BLaER1 (cell line): ENCODE measurements around the gene APOBEC3B.
A peak's percentile ranks its signal among the peaks of the same experiment; 100 is the strongest.

Source experiments
- H3K27ac ChIP-seq: shearing (Covaris generic); formaldehyde crosslinking; 2 replicates; pipeline ENCODE4 v1.8.1; 2022
- H3K27me3 ChIP-seq: shearing (Covaris generic); formaldehyde crosslinking; 2 replicates; pipeline ENCODE4 v1.8.1; 2022
- H3K36me3 ChIP-seq: shearing (Covaris generic); formaldehyde crosslinking; 2 replicates; pipeline ENCODE4 v1.8.1; 2022
- H3K4me1 ChIP-seq: shearing (Covaris generic); formaldehyde crosslinking; 2 replicates; pipeline ENCODE4 v1.8.1; 2022
- H3K4me2 ChIP-seq: shearing (Covaris generic); formaldehyde crosslinking; 2 replicates; pipeline ENCODE4 v1.8.1; 2022
- H3K4me3 ChIP-seq: shearing (Covaris generic); formaldehyde crosslinking; 2 replicates; pipeline ENCODE4 v1.8.1; 2022
- H3K9ac ChIP-seq: shearing (Covaris generic); formaldehyde crosslinking; 2 replicates; pipeline ENCODE4 v1.8.1; 2022
- H3K9me3 ChIP-seq: shearing (Covaris generic); formaldehyde crosslinking; 2 replicates; pipeline ENCODE4 v1.8.1; 2022
- H4K20me1 ChIP-seq: shearing (Covaris generic); formaldehyde crosslinking; 2 replicates; pipeline ENCODE4 v1.8.1; 2022
- Cebpa-rat ChIP-seq: shearing (Covaris generic); IDR thresholded peaks from 2 replicates; pipeline ENCODE4 v1.8.1; 2022

The APOBEC3B gene

DNA sequence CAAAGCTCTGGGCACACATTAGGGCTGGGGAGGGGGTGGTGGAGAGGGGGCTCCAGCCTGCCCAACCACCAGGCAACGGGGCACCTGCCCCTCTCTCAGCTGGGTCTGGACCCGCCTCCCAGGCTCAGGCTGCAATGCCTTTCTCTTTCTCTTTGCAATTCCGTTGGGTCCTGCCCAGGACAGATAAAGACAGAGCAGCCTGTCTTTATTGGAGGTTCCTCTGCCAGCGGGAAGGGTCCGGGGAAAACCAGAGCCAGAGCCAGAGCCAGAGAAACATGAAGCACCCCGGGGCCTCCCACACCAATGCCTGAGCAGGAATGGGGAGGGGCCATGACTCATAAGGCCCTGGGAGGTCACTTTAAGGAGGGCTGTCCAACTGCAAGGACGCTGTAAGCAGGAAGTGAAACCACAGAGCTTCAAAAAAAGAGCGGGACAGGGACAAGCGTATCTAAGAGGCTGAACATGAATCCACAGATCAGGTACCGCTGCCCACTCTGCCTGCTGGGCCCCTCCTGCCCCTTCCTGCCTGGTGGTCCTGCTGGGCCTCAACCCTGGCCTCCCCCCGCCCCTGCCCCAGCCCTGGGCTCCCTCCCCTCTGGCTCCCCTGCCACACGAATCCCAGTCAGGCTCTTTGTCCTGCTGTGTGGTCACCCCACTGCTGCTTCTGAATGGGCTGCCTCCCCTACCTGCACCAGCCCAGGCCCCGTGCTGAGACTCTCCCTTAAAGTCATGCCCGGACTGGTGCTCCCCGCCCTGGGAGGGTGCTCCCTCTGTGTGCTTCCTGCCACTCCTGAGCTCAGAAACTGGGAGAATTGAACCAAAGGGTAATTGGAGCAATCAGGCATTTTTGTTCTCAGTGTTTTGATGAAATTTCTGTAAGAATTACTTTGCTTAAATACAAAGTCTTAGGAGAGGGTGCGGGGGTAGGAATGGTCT lies at the start of gene APOBEC3B:
Gene APOBEC3B (plus strand): TSS at position 356 of the 936 bp plus-strand sequence. CDS start 107 bp downstream, at position 463.
- H3K36me3 ChIP-seq = no peaks in the 10 kb centered on the region

DNA sequence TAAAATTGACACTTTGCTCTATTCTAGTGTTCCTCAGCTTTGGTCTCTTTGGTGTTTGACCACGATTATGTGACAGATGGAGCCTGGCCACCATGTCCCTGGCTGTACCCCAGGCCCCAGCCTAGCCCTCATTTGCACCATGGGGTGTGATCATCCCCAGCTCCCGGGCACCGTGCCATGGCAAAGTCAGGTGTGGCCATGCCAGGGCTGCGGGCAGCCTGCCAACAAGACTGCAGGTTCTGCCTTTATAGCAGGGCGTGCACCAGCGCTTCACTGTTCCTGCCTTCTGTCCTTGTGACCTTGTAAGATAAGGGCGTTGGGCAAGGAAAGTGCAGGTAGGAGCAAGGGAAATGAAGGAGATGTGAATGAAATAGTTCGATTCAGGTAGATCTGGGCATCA lies 47.1 kb upstream of the APOBEC3B start:
- no peaks in the 10 kb centered on the region for H3K36me3 ChIP-seq
- no peaks in the 10 kb centered on the region for H3K27me3 ChIP-seq
- no peak for TF ChIP-seq Cebpa-rat
- H3K4me3 ChIP-seq = no peak overlapping the region
- H4K20me1 ChIP-seq = no peaks in the 10 kb centered on the region
- no peak overlapping the region for H3K27ac ChIP-seq
- H3K4me1 ChIP-seq = no peaks in the 10 kb centered on the region
- no peak overlapping the region for H3K9ac ChIP-seq
- no peak overlapping the region for H3K4me2 ChIP-seq
- no peaks in the 10 kb centered on the region for H3K9me3 ChIP-seq

More for the DNA sequence above, at the start of gene APOBEC3B:
- H3K4me3 ChIP-seq = peak within 1 kb of the TSS; percentile 46
- no peaks in the 10 kb centered on the region for H3K27me3 ChIP-seq
- H3K4me1 ChIP-seq = peaks cover 28% of the 10 kb centered on the region
- H3K9ac ChIP-seq = peak within 1 kb of the TSS; percentile 16; the same call in 1 of the 2 replicates
- H4K20me1 ChIP-seq = no peaks in the 10 kb centered on the region
- peak within 1 kb of the TSS; percentile 76 for H3K4me2 ChIP-seq
- H3K27ac ChIP-seq = peak within 1 kb of the TSS; percentile 60
- H3K9me3 ChIP-seq = peaks cover 20% of the 10 kb centered on the region
- no peak for TF ChIP-seq Cebpa-rat

GRCh38 chr22:38935616-38936015 lies 46.5 kb upstream of the APOBEC3B start:
- H3K27ac ChIP-seq = no peak overlapping the region

DNA sequence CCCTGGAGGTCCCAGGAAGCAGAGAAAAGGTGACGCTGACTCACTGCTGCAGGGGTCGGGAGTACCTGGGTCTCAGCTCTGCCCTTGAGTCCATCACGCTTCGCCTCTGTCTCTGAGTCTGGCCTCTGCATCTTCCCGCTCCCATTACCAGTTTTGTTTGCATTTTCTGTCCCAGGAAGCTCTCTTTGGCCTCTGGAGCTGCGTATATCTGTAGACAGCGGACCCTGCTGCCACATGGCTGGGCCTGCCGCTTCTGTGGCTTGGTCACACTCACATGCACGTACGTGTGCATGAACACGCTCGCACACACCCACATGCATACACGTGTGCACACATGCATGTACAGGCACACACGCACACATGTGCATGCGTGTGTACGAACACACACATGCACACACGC lies 45.6 kb upstream of the APOBEC3B start:
- Histone ChIP-seq H3K27ac (no peak overlapping the region), H3K9me3 (no peaks in the 10 kb centered on the region), H3K36me3 (no peaks in the 10 kb centered on the region), H3K9ac (no peak overlapping the region), H3K4me1 (peaks cover 8% of the 10 kb centered on the region), H3K4me3 (no peak overlapping the region), H4K20me1 (no peaks in the 10 kb centered on the region), H3K4me2 (no peak overlapping the region), H3K27me3 (no peaks in the 10 kb centered on the region)
- no peak for TF ChIP-seq Cebpa-rat

More at GRCh38 chr22:38935616-38936015, 46.5 kb upstream of the APOBEC3B start:
- H3K4me2 ChIP-seq = no peak overlapping the region
- no peak overlapping the region for H3K9ac ChIP-seq
- no peak for TF ChIP-seq Cebpa-rat
- no peak overlapping the region for H3K4me3 ChIP-seq
- no peaks in the 10 kb centered on the region for H3K27me3 ChIP-seq
- H3K36me3 ChIP-seq = no peaks in the 10 kb centered on the region
- H3K9me3 ChIP-seq = no peaks in the 10 kb centered on the region
- H4K20me1 ChIP-seq = no peaks in the 10 kb centered on the region
- no peaks in the 10 kb centered on the region for H3K4me1 ChIP-seq

- H3K9me3 ChIP-seq = no peaks in the 10 kb centered on the region
- no peak overlapping the region for H3K9ac ChIP-seq
- no peaks in the 10 kb centered on the region for H3K27me3 ChIP-seq
- no peak for TF ChIP-seq Cebpa-rat
- H4K20me1 ChIP-seq = no peaks in the 10 kb centered on the region
- H3K27ac ChIP-seq = no peak overlapping the region
- peaks cover 13% of the 10 kb centered on the region for H3K4me1 ChIP-seq
- no peak overlapping the region for H3K4me3 ChIP-seq
- no peaks in the 10 kb centered on the region for H3K36me3 ChIP-seq
- H3K4me2 ChIP-seq = no peak overlapping the region
Observed at GRCh38 chr22:38937036-38937435, 45.1 kb upstream of the APOBEC3B start.

DNA sequence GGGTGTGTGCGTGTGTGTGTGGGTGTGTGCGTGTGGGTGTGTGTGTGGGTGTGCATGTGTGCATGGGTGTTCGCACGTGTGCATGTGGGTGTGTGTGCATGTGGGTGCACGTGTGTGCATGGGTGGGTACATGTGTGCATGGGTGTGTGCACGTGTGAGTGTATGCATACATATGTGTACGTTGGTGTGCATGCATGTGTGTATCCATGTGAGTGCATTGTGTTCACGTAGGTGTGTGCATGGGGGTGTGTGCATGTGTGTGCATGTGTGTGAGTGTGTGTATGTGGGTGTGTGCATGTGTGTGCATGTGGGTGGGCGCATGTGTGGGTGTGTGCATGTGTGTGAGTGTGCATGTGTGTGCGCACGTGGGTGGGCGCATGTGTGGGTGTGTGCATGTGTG lies 44.6 kb upstream of the APOBEC3B start:
- Histone ChIP-seq H3K4me3 (no peak overlapping the region), H4K20me1 (no peaks in the 10 kb centered on the region)
- TF ChIP-seq Cebpa-rat = no peak

GRCh38 chr22:38938221-38938620 lies 43.9 kb upstream of the APOBEC3B start:
- Histone ChIP-seq H3K36me3 (no peaks in the 10 kb centered on the region), H3K9me3 (no peaks in the 10 kb centered on the region; the same call in 1 of the 2 replicates), H3K9ac (no peak overlapping the region), H3K27me3 (no peaks in the 10 kb centered on the region), H3K4me2 (no peak overlapping the region), H3K27ac (no peak overlapping the region), H3K4me1 (peaks cover 21% of the 10 kb centered on the region), H4K20me1 (no peaks in the 10 kb centered on the region), H3K4me3 (no peak overlapping the region)
- no peak for TF ChIP-seq Cebpa-rat

More for the DNA sequence above, 44.6 kb upstream of the APOBEC3B start:
- no peak overlapping the region for H3K9ac ChIP-seq
- no peaks in the 10 kb centered on the region for H3K36me3 ChIP-seq
- no peaks in the 10 kb centered on the region for H3K9me3 ChIP-seq
- H3K27me3 ChIP-seq = no peaks in the 10 kb centered on the region
- H3K4me1 ChIP-seq = peaks cover 16% of the 10 kb centered on the region
- no peak overlapping the region for H3K4me2 ChIP-seq
- no peak overlapping the region for H3K27ac ChIP-seq

GRCh38 chr22:38938925-38939324 lies 43.2 kb upstream of the APOBEC3B start:
- Histone ChIP-seq H3K27ac (no peak overlapping the region), H3K27me3 (no peaks in the 10 kb centered on the region), H3K9ac (no peak overlapping the region), H3K4me2 (no peak overlapping the region), H3K4me3 (no peak overlapping the region), H4K20me1 (no peaks in the 10 kb centered on the region), H3K9me3 (no peaks in the 10 kb centered on the region; the same call in 1 of the 2 replicates), H3K4me1 (peaks cover 28% of the 10 kb centered on the region), H3K36me3 (no peaks in the 10 kb centered on the region)
- no peak for TF ChIP-seq Cebpa-rat

- Histone ChIP-seq H3K4me1 (peaks cover 38% of the 10 kb centered on the region), H3K27me3 (no peaks in the 10 kb centered on the region)
Observed at GRCh38 chr22:38940811-38941384, 41.2 kb upstream of the APOBEC3B start.

DNA sequence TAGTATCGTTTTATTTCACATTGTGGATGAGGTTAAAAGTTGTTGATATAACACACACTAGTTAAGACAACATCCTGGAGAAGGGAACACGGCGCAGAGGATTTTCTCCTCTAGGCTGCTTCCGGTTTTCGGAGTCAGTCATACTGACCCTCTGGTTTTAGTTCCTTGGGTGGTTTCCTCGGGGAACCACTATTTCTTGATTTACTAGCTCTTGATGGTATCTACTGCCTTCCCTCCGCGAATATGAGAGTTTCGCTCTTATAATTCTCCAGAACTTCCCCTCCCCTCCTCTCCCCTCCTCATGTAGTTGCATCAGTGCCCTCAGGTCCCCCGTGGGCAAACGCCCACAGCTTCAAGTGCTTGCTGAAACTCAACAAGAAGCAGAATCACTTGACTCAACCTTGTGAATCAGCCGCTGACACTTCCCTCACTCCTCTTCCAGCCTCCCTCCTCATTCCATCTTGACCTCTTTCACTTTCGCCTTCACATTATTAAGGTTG lies 40.6 kb upstream of the APOBEC3B start:
- Histone ChIP-seq H3K36me3 (no peaks in the 10 kb centered on the region), H3K4me2 (peak overlapping the region; percentile 65), H3K27ac (no peak overlapping the region), H3K4me3 (no peak overlapping the region), H3K9me3 (no peaks in the 10 kb centered on the region; the same call in 1 of the 2 replicates), H4K20me1 (no peaks in the 10 kb centered on the region), H3K27me3 (no peaks in the 10 kb centered on the region), H3K4me1 (peaks cover 38% of the 10 kb centered on the region), H3K9ac (no peak overlapping the region)
- no peak for TF ChIP-seq Cebpa-rat

More at GRCh38 chr22:38940811-38941384, 41.2 kb upstream of the APOBEC3B start:
- no peaks in the 10 kb centered on the region for H4K20me1 ChIP-seq
- no peak for TF ChIP-seq Cebpa-rat
- H3K4me2 ChIP-seq = peak overlapping the region; percentile 65
- no peak overlapping the region for H3K4me3 ChIP-seq
- H3K9me3 ChIP-seq = no peaks in the 10 kb centered on the region; the same call in 1 of the 2 replicates
- no peak overlapping the region for H3K27ac ChIP-seq
- H3K9ac ChIP-seq = no peak overlapping the region
- no peaks in the 10 kb centered on the region for H3K36me3 ChIP-seq
